ENCODE results near the gene CEP192. TPM values are rescaled to one million over a fixed set of nuclear protein-coding genes. Genes with fewer than 3 reads are reported as not detected.

CEP192 gene
- total and polyA plus RNA-seq, 10 of the 15 experiments (the other 5 are each of a cell fraction or from before 2014, with no cell fraction given): 15.4 to 58.2 (median 29.6) TPM

DNA sequence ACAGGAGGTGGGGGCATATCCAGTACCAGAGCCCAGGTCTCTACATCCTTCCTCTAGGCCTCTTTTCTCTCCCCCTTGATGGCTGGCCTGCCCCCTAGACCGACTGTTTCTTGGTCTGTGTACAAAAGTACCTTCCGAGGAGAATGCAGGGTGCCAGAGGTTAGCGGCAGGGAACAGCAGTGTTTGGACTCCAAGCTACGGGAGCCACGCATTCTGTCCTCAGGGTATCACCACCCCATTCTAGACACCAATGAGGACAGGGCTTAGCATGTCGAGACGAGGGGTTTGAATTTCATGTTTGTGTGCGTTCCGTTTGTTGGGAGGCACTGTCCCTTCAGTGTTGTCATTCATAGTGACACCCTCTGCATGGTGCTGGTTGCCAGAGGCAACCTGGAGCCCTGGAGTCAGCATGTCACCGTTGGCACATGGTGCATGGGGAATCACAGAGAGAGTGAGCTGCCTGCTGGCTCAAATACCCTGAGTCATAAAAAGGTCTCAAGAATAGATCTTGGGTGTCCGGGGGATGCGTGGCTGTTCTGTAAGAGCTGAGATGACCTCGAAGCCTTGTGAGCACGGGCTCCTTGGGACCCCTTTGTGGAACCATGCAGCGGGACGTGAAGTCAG lies 170.2 kb downstream of the CEP192 start (continued):
- TF ChIP-seq, protein P1, sequence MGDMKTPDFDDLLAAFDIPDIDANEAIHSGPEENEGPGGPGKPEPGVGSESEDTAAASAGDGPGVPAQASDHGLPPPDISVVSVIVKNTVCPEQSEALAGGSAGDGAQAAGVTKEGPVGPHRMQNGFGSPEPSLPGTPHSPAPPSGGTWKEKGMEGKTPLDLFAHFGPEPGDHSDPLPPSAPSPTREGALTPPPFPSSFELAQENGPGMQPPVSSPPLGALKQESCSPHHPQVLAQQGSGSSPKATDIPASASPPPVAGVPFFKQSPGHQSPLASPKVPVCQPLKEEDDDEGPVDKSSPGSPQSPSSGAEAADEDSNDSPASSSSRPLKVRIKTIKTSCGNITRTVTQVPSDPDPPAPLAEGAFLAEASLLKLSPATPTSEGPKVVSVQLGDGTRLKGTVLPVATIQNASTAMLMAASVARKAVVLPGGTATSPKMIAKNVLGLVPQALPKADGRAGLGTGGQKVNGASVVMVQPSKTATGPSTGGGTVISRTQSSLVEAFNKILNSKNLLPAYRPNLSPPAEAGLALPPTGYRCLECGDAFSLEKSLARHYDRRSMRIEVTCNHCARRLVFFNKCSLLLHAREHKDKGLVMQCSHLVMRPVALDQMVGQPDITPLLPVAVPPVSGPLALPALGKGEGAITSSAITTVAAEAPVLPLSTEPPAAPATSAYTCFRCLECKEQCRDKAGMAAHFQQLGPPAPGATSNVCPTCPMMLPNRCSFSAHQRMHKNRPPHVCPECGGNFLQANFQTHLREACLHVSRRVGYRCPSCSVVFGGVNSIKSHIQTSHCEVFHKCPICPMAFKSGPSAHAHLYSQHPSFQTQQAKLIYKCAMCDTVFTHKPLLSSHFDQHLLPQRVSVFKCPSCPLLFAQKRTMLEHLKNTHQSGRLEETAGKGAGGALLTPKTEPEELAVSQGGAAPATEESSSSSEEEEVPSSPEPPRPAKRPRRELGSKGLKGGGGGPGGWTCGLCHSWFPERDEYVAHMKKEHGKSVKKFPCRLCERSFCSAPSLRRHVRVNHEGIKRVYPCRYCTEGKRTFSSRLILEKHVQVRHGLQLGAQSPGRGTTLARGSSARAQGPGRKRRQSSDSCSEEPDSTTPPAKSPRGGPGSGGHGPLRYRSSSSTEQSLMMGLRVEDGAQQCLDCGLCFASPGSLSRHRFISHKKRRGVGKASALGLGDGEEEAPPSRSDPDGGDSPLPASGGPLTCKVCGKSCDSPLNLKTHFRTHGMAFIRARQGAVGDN (IDR thresholded peaks at IDR 0.05): no peak
- TF ChIP-seq, protein P2, sequence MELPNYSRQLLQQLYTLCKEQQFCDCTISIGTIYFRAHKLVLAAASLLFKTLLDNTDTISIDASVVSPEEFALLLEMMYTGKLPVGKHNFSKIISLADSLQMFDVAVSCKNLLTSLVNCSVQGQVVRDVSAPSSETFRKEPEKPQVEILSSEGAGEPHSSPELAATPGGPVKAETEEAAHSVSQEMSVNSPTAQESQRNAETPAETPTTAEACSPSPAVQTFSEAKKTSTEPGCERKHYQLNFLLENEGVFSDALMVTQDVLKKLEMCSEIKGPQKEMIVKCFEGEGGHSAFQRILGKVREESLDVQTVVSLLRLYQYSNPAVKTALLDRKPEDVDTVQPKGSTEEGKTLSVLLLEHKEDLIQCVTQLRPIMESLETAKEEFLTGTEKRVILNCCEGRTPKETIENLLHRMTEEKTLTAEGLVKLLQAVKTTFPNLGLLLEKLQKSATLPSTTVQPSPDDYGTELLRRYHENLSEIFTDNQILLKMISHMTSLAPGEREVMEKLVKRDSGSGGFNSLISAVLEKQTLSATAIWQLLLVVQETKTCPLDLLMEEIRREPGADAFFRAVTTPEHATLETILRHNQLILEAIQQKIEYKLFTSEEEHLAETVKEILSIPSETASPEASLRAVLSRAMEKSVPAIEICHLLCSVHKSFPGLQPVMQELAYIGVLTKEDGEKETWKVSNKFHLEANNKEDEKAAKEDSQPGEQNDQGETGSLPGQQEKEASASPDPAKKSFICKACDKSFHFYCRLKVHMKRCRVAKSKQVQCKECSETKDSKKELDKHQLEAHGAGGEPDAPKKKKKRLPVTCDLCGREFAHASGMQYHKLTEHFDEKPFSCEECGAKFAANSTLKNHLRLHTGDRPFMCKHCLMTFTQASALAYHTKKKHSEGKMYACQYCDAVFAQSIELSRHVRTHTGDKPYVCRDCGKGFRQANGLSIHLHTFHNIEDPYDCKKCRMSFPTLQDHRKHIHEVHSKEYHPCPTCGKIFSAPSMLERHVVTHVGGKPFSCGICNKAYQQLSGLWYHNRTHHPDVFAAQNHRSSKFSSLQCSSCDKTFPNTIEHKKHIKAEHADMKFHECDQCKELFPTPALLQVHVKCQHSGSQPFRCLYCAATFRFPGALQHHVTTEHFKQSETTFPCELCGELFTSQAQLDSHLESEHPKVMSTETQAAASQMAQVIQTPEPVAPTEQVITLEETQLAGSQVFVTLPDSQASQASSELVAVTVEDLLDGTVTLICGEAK (IDR thresholded peaks at IDR 0.05; ENCODE audit: borderline replicate concordance): no peak
- TF ChIP-seq, protein P3, sequence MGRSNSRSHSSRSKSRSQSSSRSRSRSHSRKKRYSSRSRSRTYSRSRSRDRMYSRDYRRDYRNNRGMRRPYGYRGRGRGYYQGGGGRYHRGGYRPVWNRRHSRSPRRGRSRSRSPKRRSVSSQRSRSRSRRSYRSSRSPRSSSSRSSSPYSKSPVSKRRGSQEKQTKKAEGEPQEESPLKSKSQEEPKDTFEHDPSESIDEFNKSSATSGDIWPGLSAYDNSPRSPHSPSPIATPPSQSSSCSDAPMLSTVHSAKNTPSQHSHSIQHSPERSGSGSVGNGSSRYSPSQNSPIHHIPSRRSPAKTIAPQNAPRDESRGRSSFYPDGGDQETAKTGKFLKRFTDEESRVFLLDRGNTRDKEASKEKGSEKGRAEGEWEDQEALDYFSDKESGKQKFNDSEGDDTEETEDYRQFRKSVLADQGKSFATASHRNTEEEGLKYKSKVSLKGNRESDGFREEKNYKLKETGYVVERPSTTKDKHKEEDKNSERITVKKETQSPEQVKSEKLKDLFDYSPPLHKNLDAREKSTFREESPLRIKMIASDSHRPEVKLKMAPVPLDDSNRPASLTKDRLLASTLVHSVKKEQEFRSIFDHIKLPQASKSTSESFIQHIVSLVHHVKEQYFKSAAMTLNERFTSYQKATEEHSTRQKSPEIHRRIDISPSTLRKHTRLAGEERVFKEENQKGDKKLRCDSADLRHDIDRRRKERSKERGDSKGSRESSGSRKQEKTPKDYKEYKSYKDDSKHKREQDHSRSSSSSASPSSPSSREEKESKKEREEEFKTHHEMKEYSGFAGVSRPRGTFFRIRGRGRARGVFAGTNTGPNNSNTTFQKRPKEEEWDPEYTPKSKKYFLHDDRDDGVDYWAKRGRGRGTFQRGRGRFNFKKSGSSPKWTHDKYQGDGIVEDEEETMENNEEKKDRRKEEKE (IDR thresholded peaks at IDR 0.05): no peak
- TF ChIP-seq ZNF384 (IDR thresholded peaks at IDR 0.05; ENCODE audit: borderline replicate concordance, low read depth, low read length): no peak
- no peak for TF ChIP-seq RB1 (IDR thresholded peaks at IDR 0.05; ENCODE audit: borderline replicate concordance)
